Measurements from ENCODE around the gene SEMA4A.
"Not testable (repeated sequence)": the region's sequence is repeated elsewhere in the genome, so short reads cannot be mapped to it uniquely, and the experiment has no call there.

The SEMA4A gene

DNA sequence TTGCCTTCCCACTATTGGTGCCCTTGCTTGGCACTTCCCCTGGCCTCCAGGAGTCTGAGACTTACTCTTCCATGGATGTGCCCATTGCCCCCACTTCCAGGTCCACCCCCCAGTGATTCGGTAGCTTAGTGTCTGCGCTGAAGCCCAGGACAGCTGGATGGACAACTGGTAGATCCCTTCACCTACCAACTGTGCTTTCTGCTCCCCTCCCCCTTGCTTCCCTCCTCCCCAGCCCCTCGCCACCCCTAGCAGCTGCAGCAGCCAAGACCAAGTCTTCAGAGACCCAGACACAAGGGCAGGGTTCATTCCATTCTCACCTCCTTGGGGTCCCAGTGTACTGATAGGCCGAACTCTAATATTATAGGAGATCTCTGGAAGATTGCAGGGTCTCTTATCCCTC lies 31.9 kb upstream of the SEMA4A start:
- TF ChIP-seq YY1 (IDR thresholded peaks at IDR 0.05; ENCODE audit: insufficient read depth, insufficient read length): no peak
- TF ChIP-seq SUZ12 (IDR thresholded peaks at IDR 0.05; ENCODE audit: extremely low read depth, insufficient read depth, insufficient read length): no peak
- no peak for TF ChIP-seq ZNF274 (IDR thresholded peaks at IDR 0.05; ENCODE audit: low read depth, low read length)
- Histone ChIP-seq H3K9me3 (ENCODE audit: insufficient read depth, low read length) (no peaks in the 10 kb centered on the region), H3K9ac (ENCODE audit: insufficient read length, low read depth) (no peak overlapping the region), H3K36me3 (ENCODE audit: insufficient read depth, insufficient read length, low read length) (peaks cover 53% of the 10 kb centered on the region), H3K4me1 (ENCODE audit: insufficient read depth, insufficient read length) (peaks cover 54% of the 10 kb centered on the region), H3K4me3 (ENCODE audit: insufficient read length, low read depth) (no peak overlapping the region), H3K27me3 (ENCODE audit: insufficient read depth, insufficient read length) (no peaks in the 10 kb centered on the region)
- DNase-seq (ENCODE audit: low read depth, low spot score): no peak

DNA sequence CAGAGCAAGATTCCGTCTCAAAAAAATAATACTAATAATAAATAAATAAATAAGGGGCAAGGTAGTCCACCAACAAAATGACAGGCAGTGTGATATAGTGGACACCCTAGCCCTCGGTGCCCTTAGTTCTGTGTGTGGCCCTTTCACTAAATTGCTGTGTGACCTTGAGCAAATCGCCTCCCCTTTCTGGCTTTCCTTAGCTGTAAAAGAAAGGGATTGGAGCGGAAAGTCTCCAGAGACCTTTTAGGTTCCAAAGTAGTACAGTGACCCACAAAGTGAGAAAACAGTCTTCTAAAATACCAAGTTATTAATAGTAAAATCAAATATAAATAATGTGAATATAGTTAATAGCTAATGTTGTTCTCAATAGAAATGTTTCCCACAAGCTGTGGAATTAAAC lies 31.3 kb upstream of the SEMA4A start:
- no peak overlapping the region for H3K4me3 ChIP-seq (ENCODE audit: insufficient read length, low read depth)
- TF ChIP-seq YY1 (IDR thresholded peaks at IDR 0.05; ENCODE audit: insufficient read depth, insufficient read length) (no peak), ZNF274 (IDR thresholded peaks at IDR 0.05; ENCODE audit: low read depth, low read length) (no peak), SUZ12 (IDR thresholded peaks at IDR 0.05; ENCODE audit: extremely low read depth, insufficient read depth, insufficient read length) (no peak)
- no peaks in the 10 kb centered on the region for H3K27me3 ChIP-seq (ENCODE audit: insufficient read depth, insufficient read length)
- H3K9me3 ChIP-seq (ENCODE audit: insufficient read depth, low read length): no peaks in the 10 kb centered on the region
- peak overlapping the region; percentile 58 for H3K9ac ChIP-seq (ENCODE audit: insufficient read length, low read depth)
- peaks cover 60% of the 10 kb centered on the region for H3K4me1 ChIP-seq (ENCODE audit: insufficient read depth, insufficient read length)
- H3K36me3 ChIP-seq (ENCODE audit: insufficient read depth, insufficient read length, low read length): peaks cover 58% of the 10 kb centered on the region
- DNase-seq (ENCODE audit: low read depth, low spot score): no peak

DNA sequence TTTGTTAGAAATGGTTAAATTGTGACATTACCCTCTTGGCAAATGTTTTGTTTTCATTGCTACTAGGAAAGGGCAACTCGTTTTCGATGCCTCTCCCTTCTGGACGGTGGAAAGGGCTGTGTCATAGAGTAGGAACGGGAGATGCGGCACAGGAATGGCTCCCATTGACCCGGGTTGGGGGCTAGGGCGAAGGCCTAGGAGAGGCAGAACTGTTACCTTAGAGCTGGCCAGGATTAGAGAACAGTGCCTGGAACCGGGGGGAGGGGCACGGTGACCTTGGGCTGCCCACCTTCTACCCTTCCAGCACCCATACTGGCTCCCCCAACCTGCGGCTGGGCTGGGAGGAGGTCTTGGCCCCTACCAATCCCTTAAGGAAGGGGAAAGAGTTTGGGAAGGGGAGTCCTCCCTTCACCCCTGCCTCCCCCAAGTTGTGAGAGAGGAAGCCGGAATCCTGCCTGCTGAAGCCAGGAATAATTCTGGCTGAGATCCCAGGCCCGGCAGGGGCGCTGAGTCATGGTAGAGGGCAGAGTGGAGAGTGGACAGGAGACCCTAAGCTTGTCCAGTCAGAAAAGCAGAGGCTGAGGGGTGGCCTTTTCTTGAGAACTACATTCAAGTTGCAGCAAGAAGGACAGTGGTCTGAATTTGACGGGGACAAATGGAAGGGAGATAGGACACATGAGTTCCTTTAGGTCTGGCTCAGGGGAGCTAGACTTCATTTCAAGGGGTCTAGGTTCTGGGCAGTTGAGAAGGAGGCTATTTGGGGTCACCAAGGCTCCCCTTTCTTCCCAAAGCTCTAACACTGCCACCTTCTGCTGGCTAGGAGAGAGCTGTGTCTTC lies 30.6 kb upstream of the SEMA4A start:
- TF ChIP-seq YY1 (IDR thresholded peaks at IDR 0.05; ENCODE audit: insufficient read depth, insufficient read length) (no peak), ZNF274 (IDR thresholded peaks at IDR 0.05; ENCODE audit: low read depth, low read length) (no peak), SUZ12 (IDR thresholded peaks at IDR 0.05; ENCODE audit: extremely low read depth, insufficient read depth, insufficient read length) (no peak)
- Histone ChIP-seq H3K4me1 (ENCODE audit: insufficient read depth, insufficient read length) (peaks cover 61% of the 10 kb centered on the region), H3K4me3 (ENCODE audit: insufficient read length, low read depth) (no peak overlapping the region), H3K36me3 (ENCODE audit: insufficient read depth, insufficient read length, low read length) (peaks cover 56% of the 10 kb centered on the region), H3K27me3 (ENCODE audit: insufficient read depth, insufficient read length) (no peaks in the 10 kb centered on the region), H3K9me3 (ENCODE audit: insufficient read depth, low read length) (no peaks in the 10 kb centered on the region), H3K9ac (ENCODE audit: insufficient read length, low read depth) (peak overlapping the region; percentile 58)
- no peak for DNase-seq (ENCODE audit: low read depth, low spot score)

DNA sequence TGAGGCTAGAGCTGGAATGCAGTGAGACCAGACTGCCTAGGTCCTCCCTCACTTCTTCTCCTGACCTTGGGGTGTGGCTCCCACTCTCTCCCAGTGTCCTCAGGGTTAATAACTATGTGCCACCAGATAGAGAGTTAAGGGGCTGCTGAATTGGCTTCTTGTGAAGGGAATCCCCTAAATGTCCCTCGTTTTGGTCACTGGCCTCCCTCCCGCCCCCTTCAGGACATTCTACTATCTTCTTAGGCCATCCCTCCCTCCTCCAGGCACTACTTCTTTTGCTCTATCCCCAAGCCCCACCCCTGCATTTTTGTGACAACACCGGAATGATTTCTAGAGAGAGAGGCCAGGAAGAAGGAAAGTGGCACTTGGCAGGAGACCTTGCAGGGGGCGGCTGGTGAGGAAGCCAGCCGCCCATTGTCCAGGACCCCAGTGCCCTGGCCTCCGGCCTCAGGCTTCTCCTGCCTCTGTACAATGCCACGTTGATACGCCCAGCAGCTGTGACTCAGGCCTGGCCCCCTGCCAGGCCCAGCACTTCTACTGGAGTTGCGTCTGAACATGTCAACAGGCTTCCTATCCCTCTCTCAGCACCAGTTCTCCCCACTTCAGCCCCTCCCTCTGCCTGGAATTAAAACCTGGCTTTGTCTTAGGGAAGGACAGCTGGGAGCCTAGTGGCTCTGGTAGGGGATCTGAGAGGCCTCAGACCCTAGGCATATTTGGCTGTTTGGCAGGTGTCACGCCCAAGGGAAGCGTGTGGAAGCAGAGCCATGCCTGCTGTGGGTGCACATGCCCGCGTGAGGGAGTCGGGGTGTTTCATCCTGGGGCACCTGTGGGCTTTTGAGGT lies 29.8 kb upstream of the SEMA4A start:
- H3K4me1 ChIP-seq (ENCODE audit: insufficient read depth, insufficient read length): peaks cover 63% of the 10 kb centered on the region
- DNase-seq (ENCODE audit: low read depth, low spot score): peak; percentile 95
- H3K9ac ChIP-seq (ENCODE audit: insufficient read length, low read depth): peak overlapping the region; percentile 58
- no peak for TF ChIP-seq SUZ12 (IDR thresholded peaks at IDR 0.05; ENCODE audit: extremely low read depth, insufficient read depth, insufficient read length)
- TF ChIP-seq YY1 (IDR thresholded peaks at IDR 0.05; ENCODE audit: insufficient read depth, insufficient read length): no peak
- TF ChIP-seq ZNF274 (IDR thresholded peaks at IDR 0.05; ENCODE audit: low read depth, low read length): no peak
- no peaks in the 10 kb centered on the region for H3K27me3 ChIP-seq (ENCODE audit: insufficient read depth, insufficient read length)
- H3K4me3 ChIP-seq (ENCODE audit: insufficient read length, low read depth): no peak overlapping the region
- H3K36me3 ChIP-seq (ENCODE audit: insufficient read depth, insufficient read length, low read length): peaks cover 55% of the 10 kb centered on the region
- no peaks in the 10 kb centered on the region for H3K9me3 ChIP-seq (ENCODE audit: insufficient read depth, low read length)

DNA sequence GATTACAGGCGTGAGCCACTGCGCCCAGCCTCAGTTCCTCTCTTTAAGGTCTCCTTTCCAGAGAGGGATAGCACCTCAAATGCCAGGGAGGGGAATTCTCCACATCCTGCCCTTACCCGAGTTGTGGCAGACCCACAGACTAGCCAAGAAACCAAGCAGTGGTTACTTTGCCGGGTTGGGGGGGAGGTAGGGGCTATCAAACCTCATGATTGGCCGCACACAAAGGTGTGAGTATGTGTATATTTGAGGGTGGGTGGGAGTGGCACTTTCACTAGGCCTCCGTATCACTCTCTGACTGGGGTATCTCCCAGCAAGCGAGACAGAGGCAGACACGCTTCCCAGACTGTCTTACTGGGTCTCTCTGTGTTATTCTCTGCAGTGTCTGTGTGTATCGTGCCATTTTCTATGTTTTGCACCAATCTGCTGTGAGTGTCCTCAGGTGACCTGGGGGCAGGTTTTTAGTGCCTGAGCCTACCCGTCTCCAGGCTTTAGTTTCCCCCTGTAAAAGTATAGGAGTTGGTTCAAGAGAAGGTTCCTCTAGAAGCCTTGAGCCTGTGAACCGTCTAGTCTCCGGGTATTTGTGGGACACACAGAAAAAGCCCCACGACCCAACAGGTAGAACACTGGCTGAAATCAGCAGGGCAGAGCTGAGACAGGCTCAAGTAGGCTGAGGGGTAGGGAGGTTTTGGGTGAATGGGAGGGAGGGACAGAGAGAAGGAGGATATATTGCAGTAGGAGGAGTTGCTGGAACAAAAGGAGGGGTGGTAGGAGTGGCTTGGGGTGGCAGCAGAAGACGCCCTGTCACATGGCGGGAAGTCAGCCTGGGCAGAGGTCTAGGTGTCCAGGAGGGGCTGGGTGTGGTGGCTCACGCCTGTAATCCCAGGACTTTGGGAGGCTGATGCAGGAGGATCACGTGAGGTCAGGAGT lies 28.6 kb upstream of the SEMA4A start:
- no peak overlapping the region for H3K4me3 ChIP-seq (ENCODE audit: insufficient read length, low read depth)
- DNase-seq (ENCODE audit: low read depth, low spot score): no peak

DNA sequence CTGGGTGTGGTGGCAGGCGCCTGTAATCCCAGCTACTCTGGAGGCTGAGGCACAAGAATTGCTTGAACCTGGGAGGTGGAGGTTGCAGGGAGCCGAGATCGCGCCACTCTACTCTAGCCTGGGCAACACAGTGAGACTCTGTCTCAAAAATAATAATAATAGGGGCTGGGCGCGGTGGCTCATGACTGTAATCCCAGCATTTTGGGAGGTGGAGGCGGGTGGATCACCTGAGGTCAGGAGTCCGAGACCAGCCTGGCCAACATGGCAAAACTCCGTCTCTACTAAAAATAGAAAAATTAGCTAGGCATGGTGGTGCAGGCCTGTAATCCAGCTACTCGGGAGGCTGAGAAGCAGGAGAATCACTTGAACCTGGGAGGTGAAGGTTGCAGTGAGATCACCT lies 27.8 kb upstream of the SEMA4A start:
- H3K27me3 ChIP-seq (ENCODE audit: insufficient read depth, insufficient read length); H3K9ac ChIP-seq (ENCODE audit: insufficient read length, low read depth); H3K4me3 ChIP-seq (ENCODE audit: insufficient read length, low read depth); H3K9me3 ChIP-seq (ENCODE audit: insufficient read depth, low read length); DNase-seq (ENCODE audit: low read depth, low spot score): not testable (repeated sequence)
- Histone ChIP-seq H3K4me1 (ENCODE audit: insufficient read depth, insufficient read length) (peaks cover 68% of the 10 kb centered on the region), H3K36me3 (ENCODE audit: insufficient read depth, insufficient read length, low read length) (peaks cover 47% of the 10 kb centered on the region)

More for the DNA sequence above, 28.6 kb upstream of the SEMA4A start:
- no peaks in the 10 kb centered on the region for H3K27me3 ChIP-seq (ENCODE audit: insufficient read depth, insufficient read length)
- H3K9me3 ChIP-seq (ENCODE audit: insufficient read depth, low read length): no peaks in the 10 kb centered on the region
- peaks cover 71% of the 10 kb centered on the region for H3K4me1 ChIP-seq (ENCODE audit: insufficient read depth, insufficient read length)
- TF ChIP-seq SUZ12 (IDR thresholded peaks at IDR 0.05; ENCODE audit: extremely low read depth, insufficient read depth, insufficient read length): no peak
- TF ChIP-seq YY1 (IDR thresholded peaks at IDR 0.05; ENCODE audit: insufficient read depth, insufficient read length): no peak
- no peak for TF ChIP-seq ZNF274 (IDR thresholded peaks at IDR 0.05; ENCODE audit: low read depth, low read length)
- H3K9ac ChIP-seq (ENCODE audit: insufficient read length, low read depth): peak overlapping the region; percentile 38
- peaks cover 52% of the 10 kb centered on the region for H3K36me3 ChIP-seq (ENCODE audit: insufficient read depth, insufficient read length, low read length)

All from NT2/D1 (cell line).